Chondrocyte (in vitro differentiated cells): Measurements from ENCODE around the gene STARD4. TPM values are rescaled to one million over a fixed set of nuclear protein-coding genes. Genes with fewer than 3 reads are reported as not detected.
A peak's percentile ranks its signal among the peaks of the same experiment; 100 is the strongest.

Experiments
- DNase-seq: peaks from one replicate; pipeline ENCODE4 v3.0.0; 2021; ENCODE audit warnings: mixed read lengths, low spot score
- H3K27ac Mint-ChIP-seq: one replicate; pipeline ENCODE4 v1.8.0; 2021; ENCODE audit warnings: mild to moderate bottlenecking, moderate library complexity, mixed read lengths; ENCODE audit not compliant: unreplicated experiment
- H3K27me3 Mint-ChIP-seq: 2 replicates; pipeline ENCODE4 v1.8.0; 2021; ENCODE audit warnings: low read depth, mixed read lengths
- H3K36me3 Mint-ChIP-seq: 2 replicates; pipeline ENCODE4 v1.8.0; 2021; ENCODE audit warnings: low read depth, mixed read lengths
- H3K4me1 Mint-ChIP-seq: 2 replicates; pipeline ENCODE4 v1.8.0; 2021; ENCODE audit warnings: low read depth, mild to moderate bottlenecking, mixed read lengths
- H3K4me3 Mint-ChIP-seq: one replicate; pipeline ENCODE4 v1.8.0; 2021; ENCODE audit warnings: mild to moderate bottlenecking, moderate library complexity, mixed read lengths; ENCODE audit not compliant: unreplicated experiment
- H3K9me3 Mint-ChIP-seq: 2 replicates; pipeline ENCODE4 v1.8.0; 2021; ENCODE audit warnings: low read depth, mixed read lengths
- CTCF ChIP-seq: fragments of 200-600 bp; sonication (generic); IDR thresholded peaks from 2 replicates; pipeline ENCODE4 v1.5.0; 2021; ENCODE audit warnings: antibody characterized with exemption, mild to moderate bottlenecking, moderate library complexity
- total RNA-seq: library from RNA; stranded (reverse); gene quantifications from 3 replicates; pipeline ENCODE4 v1.2.1, GENCODE V29; 2021

STARD4 gene
- total RNA-seq, 1 donor from 2014 or later = 69.6 TPM

- no peaks in the 10 kb centered on the region for H3K4me1 Mint-ChIP-seq
- H3K27ac Mint-ChIP-seq = no peak overlapping the region
- peaks cover 12% of the 10 kb centered on the region for H3K9me3 Mint-ChIP-seq
- H3K36me3 Mint-ChIP-seq = no peaks in the 10 kb centered on the region
- no peak for TF ChIP-seq CTCF
- no peak for DNase-seq
- peaks cover 9% of the 10 kb centered on the region for H3K27me3 Mint-ChIP-seq
- no peak overlapping the region for H3K4me3 Mint-ChIP-seq
Measured at GRCh38 chr5:111463311-111463710, 49.0 kb downstream of the STARD4 start.

GRCh38 chr5:111461934-111462333, 50.4 kb downstream of the STARD4 start:
- TF ChIP-seq CTCF = no peak

GRCh38 chr5:111461255-111461671, 51.1 kb downstream of the STARD4 start:
- no peak overlapping the region for H3K4me3 Mint-ChIP-seq
- no peak for DNase-seq
- no peak overlapping the region for H3K27ac Mint-ChIP-seq
- H3K9me3 Mint-ChIP-seq = peaks cover 10% of the 10 kb centered on the region
- peak; percentile 70 for TF ChIP-seq CTCF
- no peaks in the 10 kb centered on the region for H3K4me1 Mint-ChIP-seq
- H3K36me3 Mint-ChIP-seq = no peaks in the 10 kb centered on the region
- peaks cover 6% of the 10 kb centered on the region for H3K27me3 Mint-ChIP-seq

More at GRCh38 chr5:111461934-111462333, 50.4 kb downstream of the STARD4 start:
- no peak for DNase-seq
- Mint-ChIP-seq H3K9me3 (peaks cover 12% of the 10 kb centered on the region), H3K4me1 (no peaks in the 10 kb centered on the region), H3K27me3 (peaks cover 9% of the 10 kb centered on the region), H3K27ac (no peak overlapping the region), H3K4me3 (no peak overlapping the region), H3K36me3 (no peaks in the 10 kb centered on the region)

- no peak for DNase-seq
- H3K27ac Mint-ChIP-seq = no peak overlapping the region
- H3K4me3 Mint-ChIP-seq = no peak overlapping the region
- peaks cover 1% of the 10 kb centered on the region for H3K27me3 Mint-ChIP-seq
- no peak for TF ChIP-seq CTCF
- H3K36me3 Mint-ChIP-seq = no peaks in the 10 kb centered on the region
- no peaks in the 10 kb centered on the region for H3K9me3 Mint-ChIP-seq
- peaks cover 18% of the 10 kb centered on the region for H3K4me1 Mint-ChIP-seq
Measured at GRCh38 chr5:111454776-111455175, 57.6 kb downstream of the STARD4 start.

- DNase-seq = no peak
Measured at GRCh38 chr5:111454198-111454622, 58.1 kb downstream of the STARD4 start.

More at GRCh38 chr5:111454198-111454622, 58.1 kb downstream of the STARD4 start:
- H3K4me3 Mint-ChIP-seq = no peak overlapping the region
- H3K27ac Mint-ChIP-seq = no peak overlapping the region
- TF ChIP-seq CTCF = no peak
- H3K36me3 Mint-ChIP-seq = no peaks in the 10 kb centered on the region
- peaks cover 1% of the 10 kb centered on the region for H3K27me3 Mint-ChIP-seq
- H3K9me3 Mint-ChIP-seq = no peaks in the 10 kb centered on the region
- peaks cover 18% of the 10 kb centered on the region for H3K4me1 Mint-ChIP-seq
